ENCODE data around the gene EIF4EBP2. TPM values are rescaled to one million over a fixed set of nuclear protein-coding genes. Genes with fewer than 3 reads are reported as not detected.

Gene EIF4EBP2
- total and polyA plus RNA-seq, 2 experiments from 2014 or later: 42.0 to 131 TPM

DNA sequence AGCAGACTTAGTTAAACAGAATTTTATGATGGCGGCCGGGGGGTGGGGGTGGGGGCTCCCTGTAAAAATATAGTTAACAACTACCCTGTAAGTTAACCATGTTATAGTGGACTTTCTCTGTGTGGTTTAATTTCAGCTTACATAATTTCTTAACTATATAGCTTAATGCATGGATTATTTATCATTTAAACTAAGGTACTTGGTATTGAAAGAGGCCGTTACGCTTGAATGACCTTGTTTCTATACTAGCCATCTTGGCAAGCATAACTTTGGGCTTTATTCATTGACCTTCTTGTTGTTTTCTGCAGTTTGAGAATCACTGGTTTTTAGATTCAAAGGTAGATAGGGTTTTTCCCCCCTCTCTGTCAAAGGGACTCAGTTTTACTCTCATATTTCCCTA lies 8.4 kb downstream of the EIF4EBP2 start:
- H4K20me1 ChIP-seq (replicated peaks; ENCODE audit: insufficient read depth): peaks cover 48% of the 10 kb centered on the region; the same call in 1 of the 2 replicates
- peaks cover 37% of the 10 kb centered on the region for H3K4me1 Mint-ChIP-seq
- H3F3A ChIP-seq (replicated peaks; ENCODE audit: low read depth): no peaks in the 10 kb centered on the region
- H3K4me3 Mint-ChIP-seq: no peak overlapping the region
- no peaks in the 10 kb centered on the region for H3K36me3 ChIP-seq (ENCODE audit: insufficient read depth)
- no peak overlapping the region for H2AFZ ChIP-seq
- peaks cover 6% of the 10 kb centered on the region; the same call in 2 of the 3 replicates for H3K9me3 Mint-ChIP-seq
- H3K9me2 ChIP-seq (ENCODE audit: insufficient read depth): no peaks in the 10 kb centered on the region
- DNase-seq (ENCODE audit: low spot score): no peak
- H3K27me3 Mint-ChIP-seq (ENCODE audit: insufficient read depth, low read depth, poor library complexity): no peaks in the 10 kb centered on the region
- peaks cover 93% of the 10 kb centered on the region for H3K79me2 ChIP-seq (replicated peaks; ENCODE audit: insufficient read depth)
- peaks cover 32% of the 10 kb centered on the region for H3K4me1 ChIP-seq (ENCODE audit: insufficient read depth)
- no peaks in the 10 kb centered on the region for H3K27me3 ChIP-seq (ENCODE audit: insufficient read depth)
- H3K4me3 ChIP-seq: 0 out of 2 replicates have a peak overlapping the region, but pooled peaks have one; percentile 12
- peaks cover 20% of the 10 kb centered on the region for H3K36me3 Mint-ChIP-seq (ENCODE audit: low read depth)
- no peak for ATAC-seq
- peak overlapping the region; percentile 52 for H3K4me2 ChIP-seq
- no peak overlapping the region for H3K27ac ChIP-seq (ENCODE audit: low read depth)
- no peak overlapping the region for H3K27ac Mint-ChIP-seq
- TF ChIP-seq CREB1 (CRISPR knock-in tag; IDR thresholded peaks at IDR 0.05; ENCODE audit: low read depth) (no peak), NANOG (IDR thresholded peaks at IDR 0.05; ENCODE audit: borderline replicate concordance) (no peak), EZH2 (IDR thresholded peaks at IDR 0.05; ENCODE audit: low read depth, unreplicated experiment) (no peak), ZNF114 (CRISPR knock-in tag; IDR thresholded peaks at IDR 0.05) (no peak), ZNF331 (CRISPR knock-in tag; IDR thresholded peaks at IDR 0.05; ENCODE audit: low read depth) (no peak), EZH2phosphoT487 (IDR thresholded peaks at IDR 0.05; ENCODE audit: unreplicated experiment) (no peak), STAT1 (IDR thresholded peaks at IDR 0.05; ENCODE audit: unreplicated experiment) (no peak), POLR2AphosphoS5 (IDR thresholded peaks at IDR 0.05; ENCODE audit: low read depth) (no peak), JUNB (IDR thresholded peaks at IDR 0.05; ENCODE audit: unreplicated experiment) (no peak)
- TF ChIP-seq, protein P1, sequence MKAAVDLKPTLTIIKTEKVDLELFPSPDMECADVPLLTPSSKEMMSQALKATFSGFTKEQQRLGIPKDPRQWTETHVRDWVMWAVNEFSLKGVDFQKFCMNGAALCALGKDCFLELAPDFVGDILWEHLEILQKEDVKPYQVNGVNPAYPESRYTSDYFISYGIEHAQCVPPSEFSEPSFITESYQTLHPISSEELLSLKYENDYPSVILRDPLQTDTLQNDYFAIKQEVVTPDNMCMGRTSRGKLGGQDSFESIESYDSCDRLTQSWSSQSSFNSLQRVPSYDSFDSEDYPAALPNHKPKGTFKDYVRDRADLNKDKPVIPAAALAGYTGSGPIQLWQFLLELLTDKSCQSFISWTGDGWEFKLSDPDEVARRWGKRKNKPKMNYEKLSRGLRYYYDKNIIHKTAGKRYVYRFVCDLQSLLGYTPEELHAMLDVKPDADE (IDR thresholded peaks at IDR 0.05): no peak
- TF ChIP-seq, protein P2, sequence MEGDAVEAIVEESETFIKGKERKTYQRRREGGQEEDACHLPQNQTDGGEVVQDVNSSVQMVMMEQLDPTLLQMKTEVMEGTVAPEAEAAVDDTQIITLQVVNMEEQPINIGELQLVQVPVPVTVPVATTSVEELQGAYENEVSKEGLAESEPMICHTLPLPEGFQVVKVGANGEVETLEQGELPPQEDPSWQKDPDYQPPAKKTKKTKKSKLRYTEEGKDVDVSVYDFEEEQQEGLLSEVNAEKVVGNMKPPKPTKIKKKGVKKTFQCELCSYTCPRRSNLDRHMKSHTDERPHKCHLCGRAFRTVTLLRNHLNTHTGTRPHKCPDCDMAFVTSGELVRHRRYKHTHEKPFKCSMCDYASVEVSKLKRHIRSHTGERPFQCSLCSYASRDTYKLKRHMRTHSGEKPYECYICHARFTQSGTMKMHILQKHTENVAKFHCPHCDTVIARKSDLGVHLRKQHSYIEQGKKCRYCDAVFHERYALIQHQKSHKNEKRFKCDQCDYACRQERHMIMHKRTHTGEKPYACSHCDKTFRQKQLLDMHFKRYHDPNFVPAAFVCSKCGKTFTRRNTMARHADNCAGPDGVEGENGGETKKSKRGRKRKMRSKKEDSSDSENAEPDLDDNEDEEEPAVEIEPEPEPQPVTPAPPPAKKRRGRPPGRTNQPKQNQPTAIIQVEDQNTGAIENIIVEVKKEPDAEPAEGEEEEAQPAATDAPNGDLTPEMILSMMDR (conservative IDR thresholded peaks at IDR 0.05; ENCODE audit: low read depth in 2 of 2): no peak
- TF ChIP-seq, protein P3, sequence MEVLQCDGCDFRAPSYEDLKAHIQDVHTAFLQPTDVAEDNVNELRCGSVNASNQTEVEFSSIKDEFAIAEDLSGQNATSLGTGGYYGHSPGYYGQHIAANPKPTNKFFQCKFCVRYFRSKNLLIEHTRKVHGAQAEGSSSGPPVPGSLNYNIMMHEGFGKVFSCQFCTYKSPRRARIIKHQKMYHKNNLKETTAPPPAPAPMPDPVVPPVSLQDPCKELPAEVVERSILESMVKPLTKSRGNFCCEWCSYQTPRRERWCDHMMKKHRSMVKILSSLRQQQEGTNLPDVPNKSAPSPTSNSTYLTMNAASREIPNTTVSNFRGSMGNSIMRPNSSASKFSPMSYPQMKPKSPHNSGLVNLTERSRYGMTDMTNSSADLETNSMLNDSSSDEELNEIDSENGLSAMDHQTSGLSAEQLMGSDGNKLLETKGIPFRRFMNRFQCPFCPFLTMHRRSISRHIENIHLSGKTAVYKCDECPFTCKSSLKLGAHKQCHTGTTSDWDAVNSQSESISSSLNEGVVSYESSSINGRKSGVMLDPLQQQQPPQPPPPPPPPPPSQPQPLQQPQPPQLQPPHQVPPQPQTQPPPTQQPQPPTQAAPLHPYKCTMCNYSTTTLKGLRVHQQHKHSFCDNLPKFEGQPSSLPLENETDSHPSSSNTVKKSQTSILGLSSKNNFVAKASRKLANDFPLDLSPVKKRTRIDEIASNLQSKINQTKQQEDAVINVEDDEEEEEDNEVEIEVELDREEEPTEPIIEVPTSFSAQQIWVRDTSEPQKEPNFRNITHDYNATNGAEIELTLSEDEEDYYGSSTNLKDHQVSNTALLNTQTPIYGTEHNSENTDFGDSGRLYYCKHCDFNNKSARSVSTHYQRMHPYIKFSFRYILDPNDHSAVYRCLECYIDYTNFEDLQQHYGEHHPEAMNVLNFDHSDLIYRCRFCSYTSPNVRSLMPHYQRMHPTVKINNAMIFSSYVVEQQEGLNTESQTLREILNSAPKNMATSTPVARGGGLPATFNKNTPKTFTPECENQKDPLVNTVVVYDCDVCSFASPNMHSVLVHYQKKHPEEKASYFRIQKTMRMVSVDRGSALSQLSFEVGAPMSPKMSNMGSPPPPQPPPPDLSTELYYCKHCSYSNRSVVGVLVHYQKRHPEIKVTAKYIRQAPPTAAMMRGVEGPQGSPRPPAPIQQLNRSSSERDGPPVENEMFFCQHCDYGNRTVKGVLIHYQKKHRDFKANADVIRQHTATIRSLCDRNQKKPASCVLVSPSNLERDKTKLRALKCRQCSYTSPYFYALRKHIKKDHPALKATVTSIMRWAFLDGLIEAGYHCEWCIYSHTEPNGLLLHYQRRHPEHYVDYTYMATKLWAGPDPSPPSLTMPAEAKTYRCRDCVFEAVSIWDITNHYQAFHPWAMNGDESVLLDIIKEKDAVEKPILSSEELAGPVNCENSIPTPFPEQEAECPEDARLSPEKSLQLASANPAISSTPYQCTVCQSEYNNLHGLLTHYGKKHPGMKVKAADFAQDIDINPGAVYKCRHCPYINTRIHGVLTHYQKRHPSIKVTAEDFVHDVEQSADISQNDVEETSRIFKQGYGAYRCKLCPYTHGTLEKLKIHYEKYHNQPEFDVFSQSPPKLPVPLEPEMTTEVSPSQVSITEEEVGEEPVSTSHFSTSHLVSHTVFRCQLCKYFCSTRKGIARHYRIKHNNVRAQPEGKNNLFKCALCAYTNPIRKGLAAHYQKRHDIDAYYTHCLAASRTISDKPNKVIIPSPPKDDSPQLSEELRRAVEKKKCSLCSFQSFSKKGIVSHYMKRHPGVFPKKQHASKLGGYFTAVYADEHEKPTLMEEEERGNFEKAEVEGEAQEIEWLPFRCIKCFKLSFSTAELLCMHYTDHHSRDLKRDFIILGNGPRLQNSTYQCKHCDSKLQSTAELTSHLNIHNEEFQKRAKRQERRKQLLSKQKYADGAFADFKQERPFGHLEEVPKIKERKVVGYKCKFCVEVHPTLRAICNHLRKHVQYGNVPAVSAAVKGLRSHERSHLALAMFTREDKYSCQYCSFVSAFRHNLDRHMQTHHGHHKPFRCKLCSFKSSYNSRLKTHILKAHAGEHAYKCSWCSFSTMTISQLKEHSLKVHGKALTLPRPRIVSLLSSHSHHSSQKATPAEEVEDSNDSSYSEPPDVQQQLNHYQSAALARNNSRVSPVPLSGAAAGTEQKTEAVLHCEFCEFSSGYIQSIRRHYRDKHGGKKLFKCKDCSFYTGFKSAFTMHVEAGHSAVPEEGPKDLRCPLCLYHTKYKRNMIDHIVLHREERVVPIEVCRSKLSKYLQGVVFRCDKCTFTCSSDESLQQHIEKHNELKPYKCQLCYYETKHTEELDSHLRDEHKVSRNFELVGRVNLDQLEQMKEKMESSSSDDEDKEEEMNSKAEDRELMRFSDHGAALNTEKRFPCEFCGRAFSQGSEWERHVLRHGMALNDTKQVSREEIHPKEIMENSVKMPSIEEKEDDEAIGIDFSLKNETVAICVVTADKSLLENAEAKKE (CRISPR knock-in tag; IDR thresholded peaks at IDR 0.05): no peak
- TF ChIP-seq, protein P4, sequence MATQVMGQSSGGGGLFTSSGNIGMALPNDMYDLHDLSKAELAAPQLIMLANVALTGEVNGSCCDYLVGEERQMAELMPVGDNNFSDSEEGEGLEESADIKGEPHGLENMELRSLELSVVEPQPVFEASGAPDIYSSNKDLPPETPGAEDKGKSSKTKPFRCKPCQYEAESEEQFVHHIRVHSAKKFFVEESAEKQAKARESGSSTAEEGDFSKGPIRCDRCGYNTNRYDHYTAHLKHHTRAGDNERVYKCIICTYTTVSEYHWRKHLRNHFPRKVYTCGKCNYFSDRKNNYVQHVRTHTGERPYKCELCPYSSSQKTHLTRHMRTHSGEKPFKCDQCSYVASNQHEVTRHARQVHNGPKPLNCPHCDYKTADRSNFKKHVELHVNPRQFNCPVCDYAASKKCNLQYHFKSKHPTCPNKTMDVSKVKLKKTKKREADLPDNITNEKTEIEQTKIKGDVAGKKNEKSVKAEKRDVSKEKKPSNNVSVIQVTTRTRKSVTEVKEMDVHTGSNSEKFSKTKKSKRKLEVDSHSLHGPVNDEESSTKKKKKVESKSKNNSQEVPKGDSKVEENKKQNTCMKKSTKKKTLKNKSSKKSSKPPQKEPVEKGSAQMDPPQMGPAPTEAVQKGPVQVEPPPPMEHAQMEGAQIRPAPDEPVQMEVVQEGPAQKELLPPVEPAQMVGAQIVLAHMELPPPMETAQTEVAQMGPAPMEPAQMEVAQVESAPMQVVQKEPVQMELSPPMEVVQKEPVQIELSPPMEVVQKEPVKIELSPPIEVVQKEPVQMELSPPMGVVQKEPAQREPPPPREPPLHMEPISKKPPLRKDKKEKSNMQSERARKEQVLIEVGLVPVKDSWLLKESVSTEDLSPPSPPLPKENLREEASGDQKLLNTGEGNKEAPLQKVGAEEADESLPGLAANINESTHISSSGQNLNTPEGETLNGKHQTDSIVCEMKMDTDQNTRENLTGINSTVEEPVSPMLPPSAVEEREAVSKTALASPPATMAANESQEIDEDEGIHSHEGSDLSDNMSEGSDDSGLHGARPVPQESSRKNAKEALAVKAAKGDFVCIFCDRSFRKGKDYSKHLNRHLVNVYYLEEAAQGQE (IDR thresholded peaks at IDR 0.05; ENCODE audit: unreplicated experiment): no peak
